HG02943 (cell line): ENCODE results near the gene CDC6.

Experiments
- ATAC-seq: cut with Tn5 transposase; IDR thresholded peaks from one replicate; pipeline ENCODE4 v1.9.1; 2021; ENCODE audit warnings: mild to moderate bottlenecking, low read depth, moderate library complexity; ENCODE audit not compliant: unreplicated experiment

The CDC6 gene

GRCh38 chr17:40309031-40309948 is 21.6 kb downstream of the CDC6 start, which contains the start of gene RARA:
RARA (plus strand) TSS chr17:40309180; CDS start chr17:40331219, 22,039 bp downstream.
- no peak for ATAC-seq

GRCh38 chr17:40309949-40310510 is 22.4 kb downstream of the CDC6 start:
- ATAC-seq: no peak

- no peak for ATAC-seq
Measured at GRCh38 chr17:40310882-40311391, 23.3 kb downstream of the CDC6 start.

GRCh38 chr17:40311575-40311974 is 23.9 kb downstream of the CDC6 start:
- no peak for ATAC-seq

- ATAC-seq: no peak
Measured at GRCh38 chr17:40312131-40312731, 24.6 kb downstream of the CDC6 start.

GRCh38 chr17:40312893-40313667 is 25.4 kb downstream of the CDC6 start:
- no peak for ATAC-seq

- no peak for ATAC-seq
Measured at GRCh38 chr17:40313668-40314583, 26.2 kb downstream of the CDC6 start.

GRCh38 chr17:40314584-40314956 is 26.9 kb downstream of the CDC6 start:
- ATAC-seq: no peak

- ATAC-seq: no peak
Measured at GRCh38 chr17:40315206-40315605, 27.5 kb downstream of the CDC6 start.

GRCh38 chr17:40315678-40316570 is 28.2 kb downstream of the CDC6 start:
- ATAC-seq: no peak

- ATAC-seq: no peak
Measured at GRCh38 chr17:40316571-40317344, 29.1 kb downstream of the CDC6 start.

- ATAC-seq: no peak
Measured at GRCh38 chr17:40317345-40317873, 29.7 kb downstream of the CDC6 start.

GRCh38 chr17:40317880-40318829 is 30.5 kb downstream of the CDC6 start:
- peak; percentile 51 for ATAC-seq

GRCh38 chr17:40318830-40319391 is 31.2 kb downstream of the CDC6 start:
- ATAC-seq: no peak

GRCh38 chr17:40319651-40320540 is 32.2 kb downstream of the CDC6 start:
- no peak for ATAC-seq
